AG04449 (cell line): Measurements from ENCODE around the gene FAM20A.

Experiments
- CTCF ChIA-PET: fragments of 350-600 bp; formaldehyde crosslinking; extraction: SDS; loops from one replicate; lab custom pipeline; 2021; ENCODE audit warnings: antibody characterized with exemption; lab: Yijun Ruan, JAX
- POLR2A ChIA-PET: fragments of 400-600, 350-600 bp; formaldehyde crosslinking; extraction: SDS; loops from one replicate; lab custom pipeline; 2020; ENCODE audit warnings: antibody characterized with exemption, inconsistent platforms; lab: Yijun Ruan, JAX
- DNase-seq: peaks from one replicate; pipeline ENCODE4 v3.0.0-alpha.2; 2010; ENCODE audit warnings: low read depth, low spot score
- H3K4me3 ChIP-seq: 2 replicates; pipeline ENCODE4 v1.5.1; 2011; ENCODE audit warnings: low read depth, mild to moderate bottlenecking, control low read depth, low read length
- TF ChIP-seq, protein P1 (sequence below): IDR thresholded peaks from one replicate; pipeline ENCODE4 v1.5.1; 2011; ENCODE audit warnings: mild to moderate bottlenecking, moderate library complexity, low read length, control low read depth, inconsistent platforms; ENCODE audit not compliant: insufficient read depth; ENCODE audit errors: missing control alignments

Gene FAM20A

DNA sequence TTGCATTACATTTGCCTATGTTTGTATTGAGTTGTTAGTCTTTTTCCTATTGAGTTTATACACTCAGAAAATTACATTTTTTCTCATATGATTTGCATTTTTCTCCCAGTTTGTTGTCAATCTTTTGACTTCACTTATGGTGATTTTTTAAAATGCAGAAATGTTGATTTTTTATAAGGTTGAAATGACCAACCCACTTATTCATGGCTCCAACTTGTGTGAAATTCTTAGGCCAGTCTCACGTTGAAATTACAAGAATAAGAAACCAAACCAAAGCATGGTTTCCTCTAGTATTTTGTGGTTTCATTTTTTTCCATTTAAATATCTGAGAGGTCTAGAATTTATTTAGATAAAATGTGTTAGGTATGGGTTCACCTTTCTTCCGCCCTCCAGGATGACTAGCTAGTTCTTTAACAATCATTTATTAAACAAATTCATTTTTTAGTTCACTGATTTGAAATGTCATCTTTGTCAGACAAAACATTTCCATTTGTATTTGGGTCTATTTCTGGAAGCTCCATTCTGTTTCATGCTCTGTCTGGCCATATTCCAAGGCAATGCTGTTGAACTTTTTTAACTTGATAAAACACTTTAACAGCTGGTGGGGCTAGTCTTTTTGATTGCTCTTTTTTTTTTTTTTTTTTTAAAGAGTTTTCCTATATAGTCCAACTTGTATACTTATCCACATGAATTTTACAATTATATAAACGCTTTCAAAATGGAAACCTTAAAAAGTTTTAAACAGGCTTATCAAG is 40.0 kb downstream of the FAM20A start:
- TF ChIP-seq, protein P1, sequence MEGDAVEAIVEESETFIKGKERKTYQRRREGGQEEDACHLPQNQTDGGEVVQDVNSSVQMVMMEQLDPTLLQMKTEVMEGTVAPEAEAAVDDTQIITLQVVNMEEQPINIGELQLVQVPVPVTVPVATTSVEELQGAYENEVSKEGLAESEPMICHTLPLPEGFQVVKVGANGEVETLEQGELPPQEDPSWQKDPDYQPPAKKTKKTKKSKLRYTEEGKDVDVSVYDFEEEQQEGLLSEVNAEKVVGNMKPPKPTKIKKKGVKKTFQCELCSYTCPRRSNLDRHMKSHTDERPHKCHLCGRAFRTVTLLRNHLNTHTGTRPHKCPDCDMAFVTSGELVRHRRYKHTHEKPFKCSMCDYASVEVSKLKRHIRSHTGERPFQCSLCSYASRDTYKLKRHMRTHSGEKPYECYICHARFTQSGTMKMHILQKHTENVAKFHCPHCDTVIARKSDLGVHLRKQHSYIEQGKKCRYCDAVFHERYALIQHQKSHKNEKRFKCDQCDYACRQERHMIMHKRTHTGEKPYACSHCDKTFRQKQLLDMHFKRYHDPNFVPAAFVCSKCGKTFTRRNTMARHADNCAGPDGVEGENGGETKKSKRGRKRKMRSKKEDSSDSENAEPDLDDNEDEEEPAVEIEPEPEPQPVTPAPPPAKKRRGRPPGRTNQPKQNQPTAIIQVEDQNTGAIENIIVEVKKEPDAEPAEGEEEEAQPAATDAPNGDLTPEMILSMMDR: no peak
- DNase-seq: no peak
- ChIA-PET CTCF (no interaction called here), POLR2A (no interaction called here)
- no peak overlapping the region for H3K4me3 ChIP-seq

DNA sequence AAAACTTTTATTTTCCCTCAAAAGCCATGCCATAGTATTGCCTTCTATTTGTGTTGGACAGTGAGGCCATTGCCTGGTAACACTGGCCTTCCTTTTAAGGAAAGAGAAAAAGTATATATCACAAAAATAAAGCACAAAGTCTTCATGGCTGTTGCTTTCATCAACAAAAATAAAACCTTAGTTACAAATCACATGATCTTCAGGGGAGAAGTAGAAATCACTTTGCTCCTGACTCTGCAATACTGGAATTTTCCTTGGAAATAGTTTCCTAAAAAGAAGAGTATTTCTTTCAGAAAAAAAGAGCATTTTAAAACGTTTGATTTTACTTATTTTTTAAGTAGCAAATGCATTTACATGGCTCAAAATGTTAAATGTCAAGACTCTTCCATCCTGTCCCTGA is 41.9 kb downstream of the FAM20A start:
- TF ChIP-seq, protein P1: no peak
- no peak overlapping the region for H3K4me3 ChIP-seq
- POLR2A ChIA-PET: no interaction called here
- CTCF ChIA-PET: no interaction called here
- DNase-seq: no peak

DNA sequence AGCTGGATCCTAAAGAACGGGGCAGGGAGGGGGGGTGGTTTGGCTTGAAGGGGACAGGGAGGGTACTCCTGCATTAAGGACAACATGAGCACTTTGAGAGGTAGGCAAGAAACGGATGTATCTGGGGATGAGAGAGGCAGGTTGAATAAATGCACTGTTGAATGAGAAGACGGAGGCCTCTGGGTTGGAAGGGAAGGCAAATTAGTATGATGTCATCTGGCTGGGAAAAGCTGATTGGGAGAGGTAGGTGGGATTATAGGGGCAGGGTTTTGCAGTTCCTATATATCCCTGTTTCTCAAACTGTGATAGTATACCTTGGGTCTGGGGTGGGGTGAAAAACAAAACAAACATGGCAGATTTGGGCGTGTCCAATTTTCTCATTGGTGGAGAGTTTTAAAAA is 44.6 kb downstream of the FAM20A start:
- TF ChIP-seq, protein P1: no peak
- DNase-seq: no peak
- H3K4me3 ChIP-seq: no peak overlapping the region
- CTCF ChIA-PET: no interaction called here
- POLR2A ChIA-PET: no interaction called here

DNA sequence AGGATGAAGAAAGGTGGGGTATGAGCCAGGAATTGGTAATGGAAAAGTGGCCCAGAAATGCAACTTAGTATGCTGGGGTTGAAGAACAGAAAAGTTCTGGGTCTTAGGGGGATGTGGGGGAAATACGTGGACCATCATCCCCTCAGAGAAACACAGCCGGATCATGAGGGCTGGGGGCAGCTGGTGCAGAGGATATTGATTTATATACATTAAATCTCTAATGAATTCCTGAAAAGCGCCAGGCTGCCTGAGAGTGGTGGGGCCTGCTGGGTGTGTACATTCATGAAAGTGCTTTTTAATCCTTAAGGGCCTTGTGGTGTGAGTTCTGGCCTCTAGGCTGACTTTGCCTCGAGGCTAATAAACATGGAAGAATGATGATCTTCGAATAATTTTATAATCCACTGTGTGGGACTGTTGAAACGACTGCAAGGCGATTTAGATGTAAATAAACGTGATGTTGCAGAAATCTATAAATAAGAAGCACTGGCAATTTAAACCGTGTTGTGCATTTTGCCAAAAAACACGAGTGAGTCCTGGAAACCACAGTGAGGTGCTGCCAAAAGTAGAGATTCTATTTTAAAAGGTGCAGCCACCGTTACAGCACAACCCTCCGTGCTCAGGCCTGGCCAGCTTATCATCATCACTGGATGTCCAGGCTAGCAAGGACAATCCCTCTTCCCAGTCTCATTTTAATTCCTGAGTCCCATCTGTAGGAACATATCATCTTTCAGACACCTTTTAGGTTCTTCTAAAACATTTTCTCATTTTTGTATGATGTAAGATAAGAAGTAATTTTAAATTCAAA is 56.9 kb downstream of the FAM20A start:
- TF ChIP-seq, protein P1: no peak
- CTCF ChIA-PET: no interaction called here
- POLR2A ChIA-PET: no interaction called here
- DNase-seq: no peak
- H3K4me3 ChIP-seq: no peak overlapping the region

DNA sequence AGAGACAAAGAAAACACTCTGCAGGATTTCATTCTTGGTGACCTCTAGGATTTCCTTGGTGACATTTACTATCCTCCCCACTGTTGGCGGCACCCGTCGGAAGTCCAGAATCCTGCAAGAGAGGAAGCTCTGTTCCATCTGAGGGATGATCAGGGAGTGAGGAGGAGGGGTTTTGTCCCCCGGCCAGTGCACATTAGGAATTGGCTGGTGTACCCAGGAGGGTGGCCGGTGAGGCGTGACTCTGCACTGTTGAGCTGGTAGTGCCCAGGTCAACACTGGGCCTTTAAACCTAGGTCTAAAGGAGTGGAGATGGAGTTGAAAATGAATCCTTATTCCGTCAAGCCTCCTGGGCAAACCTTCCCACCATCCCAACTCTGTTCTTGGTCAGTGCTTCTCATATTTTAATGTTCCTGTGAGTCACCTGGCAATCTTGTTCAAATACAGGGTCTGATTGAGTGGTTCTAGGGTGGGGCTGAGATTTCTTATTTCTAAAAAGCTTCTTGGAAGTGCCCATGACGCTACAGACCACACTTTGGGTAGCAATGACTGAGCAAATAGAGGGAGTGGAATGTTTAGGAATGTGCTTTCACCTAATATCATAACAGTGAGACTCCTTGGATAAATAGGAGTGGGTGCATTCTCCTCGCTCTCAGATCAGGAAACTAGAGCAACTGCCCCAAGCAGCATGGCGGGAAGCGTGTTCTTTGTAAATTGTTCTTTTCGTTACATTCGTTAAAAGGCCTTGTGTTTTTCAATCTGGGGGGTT is 58.3 kb downstream of the FAM20A start:
- ChIA-PET CTCF (interaction anchor here (0.8 kb wide), 1 partner anchor 9 kb away, joined by 3 read pairs; no protein-coding TSS in a partner anchor), POLR2A (no interaction called here)
- no peak overlapping the region for H3K4me3 ChIP-seq
- DNase-seq: no peak
- TF ChIP-seq, protein P1: no peak

DNA sequence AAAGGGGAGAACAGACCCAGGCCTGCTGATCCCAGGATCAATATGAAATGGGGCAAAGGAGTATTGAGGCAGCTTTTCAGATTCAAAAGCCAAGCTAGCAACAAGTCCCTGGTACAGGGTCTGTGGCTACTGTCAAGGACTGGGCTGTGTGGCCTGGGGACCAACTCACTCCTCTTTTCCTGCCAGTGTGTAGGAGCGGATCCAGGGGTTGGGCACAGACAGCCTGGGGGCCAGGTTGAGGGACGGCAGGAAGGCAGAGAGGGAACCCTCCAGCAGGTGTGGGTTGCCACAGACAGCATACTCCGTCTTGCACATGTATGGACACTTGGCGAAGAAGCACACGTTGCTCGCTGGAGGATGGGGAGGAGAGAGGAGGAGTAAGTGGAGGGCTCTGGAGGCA is 59.4 kb downstream of the FAM20A start:
- TF ChIP-seq, protein P1: no peak
- ChIA-PET CTCF (interaction anchor here (7.0 kb wide), 1 partner anchor 219 kb away, joined by 52 read pairs; no protein-coding TSS in a partner anchor), POLR2A (no interaction called here)
- DNase-seq: no peak
- no peak overlapping the region for H3K4me3 ChIP-seq
